SK-N-SH (cell line): Measurements from ENCODE around the gene ZNF490. TPM values are rescaled to one million over a fixed set of nuclear protein-coding genes. Genes with fewer than 3 reads are reported as not detected.

ENCODE experiments used
- CTCF ChIA-PET: fragments of 300-600, 350-600 bp; formaldehyde crosslinking; extraction: SDS; loops from one replicate; lab custom pipeline; 2021; lab: Yijun Ruan, JAX
- POLR2A ChIA-PET: fragments of 350-600 bp; sonication (Branson Sonifier 250); formaldehyde crosslinking; extraction: SDS; loops from one replicate; lab custom pipeline; 2020; ENCODE audit warnings: antibody characterized with exemption, inconsistent platforms; lab: Yijun Ruan, JAX
- DNase-seq: peaks from one replicate; pipeline ENCODE4 v3.0.0; 2012
- H2AFZ ChIP-seq: fragments of 200-600 bp; sonication (generic); 2 replicates; pipeline ENCODE4 v1.8.1; 2016; ENCODE audit warnings: antibody characterized with exemption, mild to moderate bottlenecking, low read depth
- H3F3A ChIP-seq: fragments of 200-600 bp; sonication (generic); replicated peaks from 2 replicates; pipeline ENCODE3; 2016; ENCODE audit warnings: antibody characterized with exemption, mild to moderate bottlenecking; ENCODE audit not compliant: insufficient read depth
- H3K27ac ChIP-seq, 2 experiments: fragments of 200-500 bp in 1 of 2; fragments of 200-600 bp in 1 of 2; sonication (Bioruptor generic) in 1 of 2; sonication (generic), shearing (Covaris generic) in 1 of 2; 2 replicates each; pipeline versions ENCODE4 v1.5.1 to v1.6.1; 2014 to 2016; ENCODE audit warnings: low read depth in 2 of 2, inconsistent platforms in 1 of 2, low read length in 1 of 2, mild to moderate bottlenecking in 1 of 2, mixed read lengths in 1 of 2
- H3K27me3 ChIP-seq: fragments of 200-600 bp; sonication (generic), shearing (Covaris generic); 2 replicates; pipeline ENCODE4 v1.6.1; 2016; ENCODE audit warnings: mixed run types; ENCODE audit not compliant: insufficient read depth
- H3K36me3 ChIP-seq, 2 experiments: fragments of 200-500 bp in 1 of 2; fragments of 200-600 bp in 1 of 2; sonication (Bioruptor generic) in 1 of 2; sonication (generic) in 1 of 2; replicated peaks in 1 of 2; 2 replicates each; pipeline versions ENCODE3 to v1.5.1; 2014 to 2016; ENCODE audit warnings: low read length in 1 of 2, mild to moderate bottlenecking in 1 of 2; ENCODE audit not compliant: insufficient read depth in 2 of 2, control insufficient read depth in 1 of 2
- H3K4me1 ChIP-seq, 2 experiments: fragments of 200-500 bp in 1 of 2; fragments of 200-600 bp in 1 of 2; sonication (Bioruptor generic) in 1 of 2; sonication (generic), shearing (Covaris generic) in 1 of 2; 2 replicates each; pipeline versions ENCODE4 v1.5.1 to v1.6.1; 2014 to 2016; ENCODE audit warnings: low read depth in 1 of 2, low read length in 1 of 2, mixed run types in 1 of 2; ENCODE audit not compliant: insufficient read depth in 2 of 2, control insufficient read depth in 1 of 2
- H3K4me2 ChIP-seq: fragments of 200-600 bp; sonication (generic), shearing (Covaris generic); 2 replicates; pipeline ENCODE4 v1.6.1; 2017; ENCODE audit warnings: mixed run types
- H3K4me3 ChIP-seq, 2 experiments: fragments of 200-500 bp in 1 of 2; fragments of 200-600 bp in 1 of 2; sonication (Bioruptor generic) in 1 of 2; sonication (generic), shearing (Covaris generic) in 1 of 2; 2 replicates each; pipeline versions ENCODE4 v1.5.1 to v1.8.1; 2014 to 2016; ENCODE audit warnings: low read depth in 2 of 2, inconsistent platforms in 1 of 2, low read length in 1 of 2, mild to moderate bottlenecking in 1 of 2, mixed read lengths in 1 of 2, moderate library complexity in 1 of 2
- H3K79me2 ChIP-seq: fragments of 200-600 bp; sonication (generic); 2 replicates; pipeline ENCODE4 v1.8.1; 2017; ENCODE audit warnings: mild to moderate bottlenecking; ENCODE audit not compliant: insufficient read depth
- H3K9ac ChIP-seq: fragments of 200-600 bp; sonication (generic); 2 replicates; pipeline ENCODE4 v1.6.1; 2017; ENCODE audit warnings: mixed run types
- H3K9me2 ChIP-seq: fragments of 200-600 bp; sonication (generic); 2 replicates; pipeline ENCODE4 v1.6.1; 2017; ENCODE audit warnings: mixed run types
- H3K9me3 ChIP-seq: fragments of 200-600 bp; sonication (generic); 2 replicates; pipeline ENCODE4 v1.6.1; 2017; ENCODE audit warnings: mixed run types, mild to moderate bottlenecking, moderate library complexity
- H4K20me1 ChIP-seq: fragments of 200-600 bp; sonication (generic); 2 replicates; pipeline ENCODE4 v1.6.1; 2017; ENCODE audit warnings: mild to moderate bottlenecking, mixed run types; ENCODE audit not compliant: insufficient read depth
- CHD2 ChIP-seq: fragments of 150-350 bp; IDR thresholded peaks from 2 replicates; pipeline ENCODE4 v1.6.1; 2018; ENCODE audit warnings: low read length; ENCODE audit not compliant: partially characterized antibody
- ELF1 ChIP-seq: IDR thresholded peaks from 2 replicates; pipeline ENCODE4 v1.4.0; 2012
- EP300 ChIP-seq, 2 experiments: IDR thresholded peaks; 2 replicates each; pipeline versions ENCODE4 v1.4.0 to v1.6.1; 2012; ENCODE audit warnings: borderline replicate concordance in 1 of 2, low read depth in 1 of 2, low read length in 1 of 2
- FOSL2 ChIP-seq: IDR thresholded peaks from 2 replicates; pipeline ENCODE4 v1.4.0; 2012; ENCODE audit warnings: low read depth, mild to moderate bottlenecking, moderate library complexity, borderline replicate concordance
- GATA2 ChIP-seq: sonication (generic); formaldehyde crosslinking; IDR thresholded peaks from 2 replicates; pipeline ENCODE4 v1.5.0; 2020; ENCODE audit warnings: mild to moderate bottlenecking, missing genetic modification reagents
- MXI1 ChIP-seq: IDR thresholded peaks from 2 replicates; pipeline ENCODE4 v1.6.1; 2012; ENCODE audit warnings: mild to moderate bottlenecking, low read depth, low read length, improper control_type of control experiment
- NFIC ChIP-seq: IDR thresholded peaks from 2 replicates; pipeline ENCODE4 v1.4.0; 2012; ENCODE audit warnings: borderline replicate concordance
- NRF1 ChIP-seq: IDR thresholded peaks from 2 replicates; pipeline ENCODE4 v1.6.1; 2012; ENCODE audit warnings: low read depth, mild to moderate bottlenecking, low read length
- POLR2AphosphoS5 ChIP-seq: IDR thresholded peaks from 2 replicates; pipeline ENCODE4 v1.6.1; 2012; ENCODE audit warnings: low read depth, low read length
- RCOR1 ChIP-seq: fragments of 150-350 bp; IDR thresholded peaks from 2 replicates; pipeline ENCODE4 v1.6.1; 2017; ENCODE audit warnings: antibody characterized with exemption, low read length
- RFX5 ChIP-seq: IDR thresholded peaks from 2 replicates; pipeline ENCODE4 v1.6.1; 2012; ENCODE audit warnings: mild to moderate bottlenecking, improper control_type of control experiment, low read length
- RXRA ChIP-seq: IDR thresholded peaks from 2 replicates; pipeline ENCODE4 v1.4.0; 2012; ENCODE audit warnings: low read depth, mild to moderate bottlenecking, borderline replicate concordance
- TCF12 ChIP-seq: IDR thresholded peaks from 2 replicates; pipeline ENCODE4 v1.4.0; 2012
- TEAD4 ChIP-seq: IDR thresholded peaks from 2 replicates; pipeline ENCODE4 v1.4.0; 2012; ENCODE audit warnings: mild to moderate bottlenecking, borderline replicate concordance; ENCODE audit not compliant: insufficient read depth
- YY1 ChIP-seq: IDR thresholded peaks from 2 replicates; pipeline ENCODE4 v1.4.0; 2012; ENCODE audit warnings: low read depth, mild to moderate bottlenecking
- WGBS: methylation state at CpG from one replicate; pipeline ENCODE4 v1.1.6; 2017; ENCODE audit warnings: low lambda C conversion rate; 5-methylcytosine and 5-hydroxymethylcytosine counted together
- polyA plus RNA-seq, 3 experiments: library from polyadenylated mRNA; depleted of rRNA; stranded (reverse); fragments of >200 nt; gene quantifications; 2 replicates each; pipeline ENCODE4 v1.2.3, GENCODE V29; 2012
- TF ChIP-seq, protein P1 (sequence below): IDR thresholded peaks from 2 replicates; pipeline ENCODE4 v1.4.0; 2012; ENCODE audit warnings: low read depth, borderline replicate concordance
- TF ChIP-seq, protein P2 (sequence below): IDR thresholded peaks from 2 replicates; pipeline ENCODE4 v1.4.0; 2012; ENCODE audit warnings: low read depth
- TF ChIP-seq, protein P3 (sequence below): IDR thresholded peaks from 2 replicates; pipeline ENCODE4 v1.6.1; 2012; ENCODE audit warnings: mild to moderate bottlenecking, low read depth, low read length, moderate library complexity
- TF ChIP-seq, protein P4 (sequence below): fragments of 200-600 bp; sonication (generic); IDR thresholded peaks from 2 replicates; pipeline ENCODE4 v1.6.1; 2017; ENCODE audit warnings: antibody characterized with exemption, mild to moderate bottlenecking, moderate library complexity

The ZNF490 gene
- polyA plus RNA-seq, 1 of the 3 experiments (the other 2 are of a cell fraction): 1.3 TPM

DNA sequence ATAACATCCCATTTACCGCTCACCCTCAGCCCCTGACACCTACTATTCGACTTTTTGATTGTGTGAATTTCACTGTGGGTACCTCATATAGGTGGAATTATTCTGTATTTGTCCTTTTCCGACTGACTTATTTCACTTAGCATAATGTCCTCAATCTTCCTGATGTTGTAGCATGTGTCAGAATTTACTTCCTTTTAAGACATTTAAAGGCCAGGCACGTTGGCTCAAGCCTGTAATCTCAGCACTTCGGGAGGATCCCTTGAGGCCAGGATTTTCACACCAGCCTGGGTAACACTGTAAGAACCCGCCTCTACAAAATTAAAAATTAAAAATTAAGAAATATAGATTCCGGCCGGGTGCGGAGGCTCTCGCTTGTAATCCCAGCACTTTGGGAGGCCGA is 13.0 kb downstream of the ZNF490 start:
- CTCF ChIA-PET: interaction anchor here (0.8 kb wide), 1 partner anchor 34 kb away, joined by 3 read pairs; no protein-coding TSS in a partner anchor
- DNase-seq: no peak
- Histone ChIP-seq H3K4me3 (no peak overlapping the region), H3K27me3 (no peaks in the 10 kb centered on the region), H3K27ac (no peak overlapping the region), H2AFZ (no peak overlapping the region), H3F3A (no peaks in the 10 kb centered on the region), H3K4me2 (no peak overlapping the region), H3K36me3 (peaks cover 6 to 15% of the 10 kb centered on the region in 2 experiments), H3K9me3 (no peaks in the 10 kb centered on the region), H3K4me1 (no peaks in the 10 kb centered on the region), H4K20me1 (no peaks in the 10 kb centered on the region)
- POLR2A ChIA-PET: no interaction called here
- TF ChIP-seq GATA2 (CRISPR knock-in tag) (no peak), NFIC (no peak), TCF12 (no peak)
- TF ChIP-seq, protein P1, sequence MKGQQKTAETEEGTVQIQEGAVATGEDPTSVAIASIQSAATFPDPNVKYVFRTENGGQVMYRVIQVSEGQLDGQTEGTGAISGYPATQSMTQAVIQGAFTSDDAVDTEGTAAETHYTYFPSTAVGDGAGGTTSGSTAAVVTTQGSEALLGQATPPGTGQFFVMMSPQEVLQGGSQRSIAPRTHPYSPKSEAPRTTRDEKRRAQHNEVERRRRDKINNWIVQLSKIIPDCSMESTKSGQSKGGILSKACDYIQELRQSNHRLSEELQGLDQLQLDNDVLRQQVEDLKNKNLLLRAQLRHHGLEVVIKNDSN: no peak
- TF ChIP-seq, all 33 proteins: peak for 0
- Histone ChIP-seq H3K9ac (no peak overlapping the region), H3K9me2 (no peaks in the 10 kb centered on the region), H3K79me2 (no peaks in the 10 kb centered on the region)
- 89% methylated on average over 11 of the region's 11 CpGs for WGBS

DNA sequence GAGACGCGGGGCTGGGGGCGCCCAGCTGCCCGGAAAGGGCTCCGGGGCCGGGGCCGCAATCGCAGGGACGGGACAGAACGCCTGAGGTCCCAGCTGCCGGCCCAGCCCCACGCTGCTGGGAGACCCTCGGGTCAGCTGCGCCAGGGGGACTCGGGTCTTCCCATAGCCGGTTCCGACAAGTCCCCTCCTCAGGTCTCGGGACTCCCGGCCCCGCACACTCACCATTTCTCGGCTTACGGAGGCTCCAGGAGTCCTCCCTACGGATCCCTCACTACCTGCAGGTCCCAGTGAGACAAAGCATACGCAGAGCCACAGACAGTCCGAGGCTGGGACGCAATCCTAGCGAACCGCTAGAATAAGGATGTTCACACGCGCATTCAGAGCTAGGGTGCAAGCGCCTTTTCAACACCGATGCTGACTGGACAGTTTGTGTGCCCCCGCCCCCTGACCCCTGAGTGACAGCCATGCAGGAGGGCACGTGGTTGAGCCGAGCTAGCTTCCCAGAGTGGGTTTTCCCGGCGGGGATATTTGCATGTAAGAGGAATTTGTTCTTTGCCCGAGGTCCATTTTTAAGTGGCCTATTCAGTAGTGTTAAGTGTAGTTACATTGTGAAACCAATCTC is 13.6 kb downstream of the ZNF490 start:
- ChIA-PET POLR2A (no interaction called here), CTCF (interaction anchor here (1.5 kb wide), 1 partner anchor 33 kb away, joined by 3 read pairs; no protein-coding TSS in a partner anchor)
- H3K9me2 ChIP-seq: no peaks in the 10 kb centered on the region
- no peak overlapping the region for H3K4me2 ChIP-seq
- H3K36me3 ChIP-seq: peaks cover 6 to 12% of the 10 kb centered on the region in 2 experiments
- DNase-seq: no peak
- no peaks in the 10 kb centered on the region for H4K20me1 ChIP-seq
- WGBS: 92% methylated on average over 19 of the region's 38 CpGs
- no peaks in the 10 kb centered on the region for H3F3A ChIP-seq
- no peak overlapping the region for H2AFZ ChIP-seq
- H3K9me3 ChIP-seq: no peaks in the 10 kb centered on the region
- H3K9ac ChIP-seq: no peak overlapping the region
- no peaks in the 10 kb centered on the region for H3K4me1 ChIP-seq
- H3K27me3 ChIP-seq: no peaks in the 10 kb centered on the region
- H3K4me3 ChIP-seq: no peak overlapping the region
- no peaks in the 10 kb centered on the region for H3K79me2 ChIP-seq
- H3K27ac ChIP-seq: no peak overlapping the region
- TF ChIP-seq NRF1: no peak
- TF ChIP-seq YY1: no peak
- no peak for TF ChIP-seq EP300 (IDR thresholded peaks at IDR 0.05; ENCODE audit: borderline replicate concordance in 1 of 2, low read depth in 1 of 2, low read length in 1 of 2)
- TF ChIP-seq, protein P2, sequence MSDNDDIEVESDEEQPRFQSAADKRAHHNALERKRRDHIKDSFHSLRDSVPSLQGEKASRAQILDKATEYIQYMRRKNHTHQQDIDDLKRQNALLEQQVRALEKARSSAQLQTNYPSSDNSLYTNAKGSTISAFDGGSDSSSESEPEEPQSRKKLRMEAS: no peak
- TF ChIP-seq NFIC: no peak
- no peak for TF ChIP-seq MXI1
- TF ChIP-seq, protein P3, sequence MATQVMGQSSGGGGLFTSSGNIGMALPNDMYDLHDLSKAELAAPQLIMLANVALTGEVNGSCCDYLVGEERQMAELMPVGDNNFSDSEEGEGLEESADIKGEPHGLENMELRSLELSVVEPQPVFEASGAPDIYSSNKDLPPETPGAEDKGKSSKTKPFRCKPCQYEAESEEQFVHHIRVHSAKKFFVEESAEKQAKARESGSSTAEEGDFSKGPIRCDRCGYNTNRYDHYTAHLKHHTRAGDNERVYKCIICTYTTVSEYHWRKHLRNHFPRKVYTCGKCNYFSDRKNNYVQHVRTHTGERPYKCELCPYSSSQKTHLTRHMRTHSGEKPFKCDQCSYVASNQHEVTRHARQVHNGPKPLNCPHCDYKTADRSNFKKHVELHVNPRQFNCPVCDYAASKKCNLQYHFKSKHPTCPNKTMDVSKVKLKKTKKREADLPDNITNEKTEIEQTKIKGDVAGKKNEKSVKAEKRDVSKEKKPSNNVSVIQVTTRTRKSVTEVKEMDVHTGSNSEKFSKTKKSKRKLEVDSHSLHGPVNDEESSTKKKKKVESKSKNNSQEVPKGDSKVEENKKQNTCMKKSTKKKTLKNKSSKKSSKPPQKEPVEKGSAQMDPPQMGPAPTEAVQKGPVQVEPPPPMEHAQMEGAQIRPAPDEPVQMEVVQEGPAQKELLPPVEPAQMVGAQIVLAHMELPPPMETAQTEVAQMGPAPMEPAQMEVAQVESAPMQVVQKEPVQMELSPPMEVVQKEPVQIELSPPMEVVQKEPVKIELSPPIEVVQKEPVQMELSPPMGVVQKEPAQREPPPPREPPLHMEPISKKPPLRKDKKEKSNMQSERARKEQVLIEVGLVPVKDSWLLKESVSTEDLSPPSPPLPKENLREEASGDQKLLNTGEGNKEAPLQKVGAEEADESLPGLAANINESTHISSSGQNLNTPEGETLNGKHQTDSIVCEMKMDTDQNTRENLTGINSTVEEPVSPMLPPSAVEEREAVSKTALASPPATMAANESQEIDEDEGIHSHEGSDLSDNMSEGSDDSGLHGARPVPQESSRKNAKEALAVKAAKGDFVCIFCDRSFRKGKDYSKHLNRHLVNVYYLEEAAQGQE: no peak
- no peak for TF ChIP-seq POLR2AphosphoS5
- no peak for TF ChIP-seq FOSL2
- no peak for TF ChIP-seq RCOR1
- no peak for TF ChIP-seq RXRA
- TF ChIP-seq CHD2: no peak
- TF ChIP-seq TEAD4: no peak
- no peak for TF ChIP-seq TCF12
- no peak for TF ChIP-seq RFX5
- TF ChIP-seq, protein P4, sequence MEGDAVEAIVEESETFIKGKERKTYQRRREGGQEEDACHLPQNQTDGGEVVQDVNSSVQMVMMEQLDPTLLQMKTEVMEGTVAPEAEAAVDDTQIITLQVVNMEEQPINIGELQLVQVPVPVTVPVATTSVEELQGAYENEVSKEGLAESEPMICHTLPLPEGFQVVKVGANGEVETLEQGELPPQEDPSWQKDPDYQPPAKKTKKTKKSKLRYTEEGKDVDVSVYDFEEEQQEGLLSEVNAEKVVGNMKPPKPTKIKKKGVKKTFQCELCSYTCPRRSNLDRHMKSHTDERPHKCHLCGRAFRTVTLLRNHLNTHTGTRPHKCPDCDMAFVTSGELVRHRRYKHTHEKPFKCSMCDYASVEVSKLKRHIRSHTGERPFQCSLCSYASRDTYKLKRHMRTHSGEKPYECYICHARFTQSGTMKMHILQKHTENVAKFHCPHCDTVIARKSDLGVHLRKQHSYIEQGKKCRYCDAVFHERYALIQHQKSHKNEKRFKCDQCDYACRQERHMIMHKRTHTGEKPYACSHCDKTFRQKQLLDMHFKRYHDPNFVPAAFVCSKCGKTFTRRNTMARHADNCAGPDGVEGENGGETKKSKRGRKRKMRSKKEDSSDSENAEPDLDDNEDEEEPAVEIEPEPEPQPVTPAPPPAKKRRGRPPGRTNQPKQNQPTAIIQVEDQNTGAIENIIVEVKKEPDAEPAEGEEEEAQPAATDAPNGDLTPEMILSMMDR: no peak
- no peak for TF ChIP-seq ELF1
- no peak for TF ChIP-seq GATA2 (CRISPR knock-in tag)
